ENCODE results near the gene PDK4.
"Not testable (repeated sequence)": the region's sequence is repeated elsewhere in the genome, so short reads cannot be mapped to it uniquely, and the experiment has no call there.

The PDK4 gene

DNA sequence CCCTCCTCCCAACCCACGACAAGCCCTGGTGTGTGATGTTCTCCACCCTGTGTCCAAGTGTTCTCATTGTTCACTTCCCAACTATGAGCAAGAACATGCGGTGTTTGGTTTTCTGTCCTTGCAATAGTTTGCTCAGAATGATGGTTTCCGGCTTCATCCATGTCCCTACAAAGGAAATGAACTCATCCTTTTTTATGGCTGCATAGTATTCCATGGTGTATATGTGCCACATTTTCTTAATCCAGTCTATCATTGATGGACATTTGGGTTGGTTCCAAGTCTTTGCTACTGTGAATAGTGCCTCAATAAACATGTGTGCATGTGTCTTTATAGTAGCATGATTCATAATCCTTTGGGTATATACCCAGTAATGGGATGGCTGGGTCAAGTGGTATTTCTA is 8.5 kb upstream of the PDK4 start:
- not testable (repeated sequence) for DNase-seq (ENCODE audit: low read depth)

DNA sequence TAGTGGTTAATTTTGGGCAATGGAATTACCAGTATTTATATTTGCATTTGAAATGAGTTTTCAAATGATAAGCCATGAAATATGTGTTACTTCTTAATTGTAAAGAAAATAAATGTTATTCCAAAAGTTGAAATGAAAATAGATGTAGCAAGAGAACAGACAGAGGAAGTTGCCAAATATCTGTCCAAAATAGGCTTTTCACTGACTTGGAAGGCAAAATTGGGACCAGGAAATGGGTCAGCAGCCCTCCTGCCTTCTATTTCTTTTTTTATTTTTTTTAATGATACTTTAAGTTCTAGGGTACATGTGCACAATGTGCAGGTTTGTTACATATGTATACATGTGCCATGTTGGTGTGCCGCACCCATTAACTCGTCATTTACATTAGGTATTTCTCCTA is 8.1 kb upstream of the PDK4 start:
- not testable (repeated sequence) for DNase-seq (ENCODE audit: low read depth)

DNA sequence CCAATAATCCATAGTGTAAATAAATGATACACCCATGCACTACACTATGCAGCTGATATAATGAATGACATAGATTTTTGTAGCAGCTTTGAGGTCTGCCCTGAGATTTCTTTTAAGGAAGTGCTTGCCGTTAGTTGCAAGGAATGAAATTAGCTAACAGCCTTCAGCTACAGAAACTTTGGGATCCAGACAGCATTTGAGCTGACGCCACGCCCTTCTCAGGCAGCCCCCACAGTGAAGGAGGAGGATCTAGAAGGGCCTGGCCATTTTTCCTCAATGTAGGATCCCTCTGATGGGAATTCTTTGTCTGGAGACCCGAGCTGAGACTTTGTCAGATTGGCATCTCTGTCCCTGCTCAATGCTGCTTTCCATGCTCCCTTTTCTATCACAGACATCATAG is 6.1 kb upstream of the PDK4 start:
- no peak for DNase-seq (ENCODE audit: low read depth)

DNA sequence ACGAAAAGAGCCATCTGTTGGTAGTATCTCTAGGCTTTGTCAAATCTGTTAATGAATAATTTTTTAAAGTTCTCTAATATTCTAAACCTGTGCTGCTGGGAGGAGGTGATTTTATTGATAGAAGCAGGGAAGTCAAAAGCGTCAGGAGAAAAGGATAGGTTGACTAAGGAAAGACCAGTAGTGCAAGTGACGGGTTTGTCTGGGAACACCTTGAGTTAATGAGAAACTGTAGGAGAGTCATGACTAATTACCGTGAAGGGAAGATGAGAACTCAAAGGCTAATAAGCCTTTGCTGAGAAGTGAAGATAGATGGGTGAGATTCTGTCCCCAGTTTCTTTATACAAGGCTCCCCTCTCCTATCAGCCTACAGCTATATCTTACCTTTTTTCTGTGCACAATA is 5.0 kb upstream of the PDK4 start:
- no peak for DNase-seq (ENCODE audit: low read depth)

DNA sequence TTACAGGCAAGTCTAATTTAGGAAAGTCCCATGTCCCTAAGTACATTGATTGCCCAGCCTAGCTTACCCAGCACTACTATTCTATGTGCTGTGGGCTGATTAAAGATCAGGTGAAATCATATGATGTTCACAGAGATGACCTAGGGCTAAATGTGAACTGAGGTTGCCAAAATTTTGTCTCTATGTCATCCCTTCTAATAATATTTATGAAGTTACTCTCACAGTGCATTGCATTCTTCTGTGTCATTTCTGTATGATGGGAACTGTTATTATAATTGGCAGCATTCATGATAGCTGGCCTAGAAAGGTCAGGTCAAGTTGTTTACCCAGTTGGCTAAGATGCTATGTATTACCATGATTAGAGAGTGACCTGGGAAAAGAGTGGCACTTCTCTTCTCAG is 2.8 kb upstream of the PDK4 start:
- DNase-seq (ENCODE audit: low read depth), result no peak

DNA sequence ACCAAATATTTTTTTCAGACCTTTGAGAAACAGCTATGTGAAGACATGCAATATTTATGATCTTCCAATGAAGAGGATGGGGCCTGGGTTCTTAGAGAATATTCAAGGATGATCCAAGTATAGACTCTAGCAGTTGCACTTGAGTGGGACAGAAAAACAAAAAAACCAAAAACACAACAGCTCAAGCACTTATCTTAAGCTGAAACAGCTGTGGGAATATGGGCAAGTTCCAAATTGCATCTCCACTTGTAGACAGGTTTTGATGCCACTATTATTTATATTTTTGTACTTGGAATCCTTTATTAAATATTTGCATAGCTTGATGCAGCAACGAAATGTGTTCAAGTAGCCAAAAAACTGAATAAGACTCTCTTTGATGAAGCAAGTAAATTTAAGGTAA is 2.2 kb upstream of the PDK4 start:
- no peak for DNase-seq (ENCODE audit: low read depth)

DNA sequence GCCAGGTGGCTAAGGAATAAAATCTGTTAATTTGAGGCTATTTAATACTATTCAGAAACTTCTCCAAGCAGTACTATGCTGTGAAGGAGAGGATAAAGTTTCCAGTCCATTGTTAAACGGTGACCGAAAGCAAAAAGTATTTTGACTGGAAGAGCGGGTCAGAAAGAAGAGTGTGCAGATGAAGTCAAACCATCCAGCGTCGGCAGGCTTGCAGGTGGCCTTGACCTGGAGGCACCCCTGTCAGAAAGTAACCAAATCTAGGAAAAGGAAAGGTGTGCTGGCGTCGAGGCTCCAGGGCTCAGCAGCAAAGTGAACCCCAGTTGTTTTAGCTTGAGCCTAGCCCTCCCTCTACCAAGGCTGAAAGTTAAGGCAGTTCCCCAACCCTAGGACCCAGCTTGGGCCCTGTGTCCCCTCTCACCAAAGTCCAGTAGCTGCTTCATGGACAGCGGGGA is 544 bp downstream of the PDK4 start:
- DNase-seq (ENCODE audit: low read depth), result no peak

DNA sequence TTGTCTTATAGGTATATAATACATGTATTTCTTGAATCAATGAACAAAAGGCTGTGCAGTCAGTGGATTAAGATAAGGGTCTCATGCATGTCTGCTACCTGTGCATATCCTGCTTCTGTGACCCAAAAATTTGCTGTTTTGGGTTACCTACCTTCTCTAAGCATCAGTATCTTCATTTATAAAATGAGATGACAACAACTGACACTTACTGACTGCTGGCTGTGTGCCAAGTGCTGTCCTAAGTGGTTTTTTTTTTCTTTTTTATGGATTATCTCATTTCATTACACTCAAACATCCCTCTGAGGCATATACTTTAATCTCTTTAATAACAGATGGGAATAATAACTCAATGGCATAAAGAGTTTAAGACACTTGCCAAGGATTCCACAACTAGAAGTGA is 2.1 kb downstream of the PDK4 start:
- no peak for DNase-seq (ENCODE audit: low read depth)

DNA sequence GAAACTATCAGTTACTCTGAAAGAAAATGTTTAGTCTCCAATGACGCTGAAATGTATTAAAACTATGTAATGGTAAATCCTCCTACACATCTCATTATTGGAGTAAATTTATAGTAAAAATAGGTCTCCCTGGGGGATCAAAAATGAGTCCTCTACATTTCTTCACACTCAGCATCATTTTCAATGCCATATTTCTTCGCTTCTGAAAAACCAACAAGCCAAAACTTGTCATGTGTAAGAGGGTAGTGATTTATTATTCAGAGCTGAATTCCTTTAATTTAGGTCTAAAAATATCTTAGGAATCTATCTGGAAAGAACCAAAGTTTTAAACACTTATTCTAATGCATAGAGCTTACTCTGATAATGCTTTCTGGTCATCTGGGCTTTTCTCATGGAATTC is 3.0 kb downstream of the PDK4 start:
- DNase-seq (ENCODE audit: low read depth), result no peak

DNA sequence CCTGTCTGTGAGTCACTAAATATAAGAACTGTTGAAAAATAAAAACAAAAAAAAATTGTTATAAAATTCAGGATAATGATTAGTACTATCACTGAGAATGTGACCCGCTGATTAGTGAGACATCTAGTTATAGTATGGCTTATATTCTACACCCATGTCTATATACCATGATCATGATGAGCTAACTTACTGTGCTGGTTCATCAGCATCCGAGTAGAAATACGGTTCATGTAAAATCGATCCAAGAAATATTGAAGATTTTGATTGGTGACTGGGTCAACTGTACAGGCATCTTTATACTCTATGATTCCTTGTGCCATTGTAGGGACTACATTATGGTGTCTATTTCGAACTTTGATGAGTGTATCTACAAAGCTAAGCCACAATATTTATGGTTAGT is 3.7 kb downstream of the PDK4 start:
- no peak for DNase-seq (ENCODE audit: low read depth)

DNA sequence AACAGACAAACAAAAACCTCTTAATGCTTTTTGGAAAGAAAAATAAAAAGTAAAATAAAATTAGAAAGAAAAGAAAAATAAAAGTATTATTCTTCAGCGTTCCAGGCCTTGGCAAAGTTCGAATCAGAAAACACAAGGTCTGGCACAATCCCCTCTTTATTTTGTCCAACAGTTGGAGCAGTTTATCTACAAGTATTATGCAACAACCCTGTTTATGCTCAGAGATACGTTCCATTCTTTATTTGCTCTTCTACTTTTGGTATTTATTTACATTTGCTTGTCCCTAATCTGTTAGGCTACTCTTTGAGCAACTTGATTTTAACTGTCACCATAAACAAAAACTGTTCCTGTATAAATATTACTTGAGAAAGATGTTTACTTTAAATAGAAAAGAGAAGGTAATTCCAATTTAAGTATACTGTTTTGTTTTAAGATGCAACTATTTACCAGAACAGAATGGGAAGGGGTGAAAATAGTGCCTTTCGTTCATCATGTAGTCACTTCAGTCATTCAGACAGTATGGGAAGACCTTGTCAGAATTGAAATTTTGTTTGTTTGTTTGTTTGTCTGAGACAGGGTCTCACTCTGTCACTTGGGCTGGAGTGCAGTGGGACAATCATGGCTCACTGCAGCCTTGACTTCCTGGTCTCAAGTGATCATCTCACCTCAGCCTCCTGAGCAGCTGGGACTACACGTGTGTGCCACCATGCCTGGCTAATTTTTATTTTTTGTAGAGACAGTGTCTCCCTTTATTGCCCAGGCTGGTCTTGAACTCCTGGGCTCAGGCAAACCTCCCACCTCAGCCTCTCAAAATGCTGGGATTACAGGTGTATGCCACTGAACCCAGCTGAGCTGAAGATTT is 5.7 kb downstream of the PDK4 start:
- DNase-seq (ENCODE audit: low read depth), result no peak

DNA sequence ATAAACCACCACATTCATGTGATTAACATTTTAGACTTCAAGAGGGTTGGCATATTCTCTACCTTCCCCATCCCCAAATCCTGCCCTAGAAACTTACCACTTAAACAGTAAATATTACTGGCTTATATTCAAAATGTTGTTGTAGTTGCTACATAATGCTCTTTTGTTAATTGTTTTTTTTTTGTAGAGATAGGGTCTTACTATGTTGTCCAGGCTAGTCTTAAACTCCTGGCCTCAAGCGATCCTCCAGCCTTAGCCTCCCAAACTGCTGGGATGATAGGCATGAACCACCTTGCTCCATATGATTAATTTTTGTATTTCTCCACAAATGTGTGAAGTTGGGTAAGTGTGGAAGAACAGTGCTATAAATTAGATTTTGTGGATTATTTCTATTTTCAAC is 6.5 kb downstream of the PDK4 start:
- DNase-seq (ENCODE audit: low read depth), result no peak

DNA sequence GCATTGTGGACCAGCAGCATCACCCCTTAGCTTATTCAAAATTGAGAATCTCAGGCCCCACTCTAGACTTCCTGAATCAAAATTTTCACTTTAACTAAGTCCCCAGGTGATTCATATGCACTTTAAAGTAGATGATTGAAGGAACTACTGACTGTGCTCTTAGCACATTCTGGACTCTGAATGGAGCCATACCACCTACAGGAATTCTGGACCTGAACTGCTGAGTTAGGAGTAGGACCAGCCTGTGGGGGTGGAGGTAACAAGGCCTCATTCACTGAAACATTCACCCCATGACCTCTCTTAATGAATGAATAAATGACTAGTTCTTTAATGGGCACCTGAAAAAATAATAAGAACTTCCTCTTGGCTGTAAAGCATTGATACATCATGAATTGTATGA is 7.3 kb downstream of the PDK4 start:
- DNase-seq (ENCODE audit: low read depth), result no peak

DNA sequence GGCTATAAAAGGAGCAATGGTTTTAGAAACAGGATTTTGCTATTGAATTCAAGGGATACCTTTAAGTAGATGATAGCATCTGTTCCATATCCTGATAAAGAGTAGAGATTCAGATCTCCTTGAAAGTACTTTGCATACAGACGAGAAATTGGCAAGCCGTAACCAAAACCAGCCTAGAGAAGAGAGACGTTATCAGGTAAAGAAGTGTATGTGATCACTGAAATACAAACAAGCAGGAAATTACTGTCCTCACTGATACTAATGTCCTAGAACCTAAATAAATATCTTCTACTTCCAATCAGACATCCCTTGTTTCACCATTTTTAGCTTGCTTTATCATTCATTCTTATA is 9.4 kb downstream of the PDK4 start:
- DNase-seq (ENCODE audit: low read depth), result no peak

DNA sequence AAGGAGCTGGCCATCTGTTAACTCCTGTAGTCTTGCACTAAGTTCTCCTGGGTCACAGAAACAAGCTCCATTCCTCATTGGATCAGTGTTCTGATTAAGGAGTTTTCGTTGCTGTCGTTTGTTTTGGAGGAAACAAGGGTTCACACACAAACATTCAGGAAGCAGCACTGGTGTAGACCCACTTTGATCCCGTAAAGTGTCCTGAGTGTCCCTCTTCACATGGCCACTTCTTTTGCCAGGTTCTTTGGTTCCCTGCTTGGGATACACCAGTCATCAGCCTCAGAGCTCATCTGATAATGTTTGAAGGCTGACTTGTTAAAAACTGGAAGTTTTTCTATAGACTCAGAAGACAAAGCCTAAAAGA is 10.9 kb downstream of the PDK4 start:
- no peak for DNase-seq (ENCODE audit: low read depth)

DNA sequence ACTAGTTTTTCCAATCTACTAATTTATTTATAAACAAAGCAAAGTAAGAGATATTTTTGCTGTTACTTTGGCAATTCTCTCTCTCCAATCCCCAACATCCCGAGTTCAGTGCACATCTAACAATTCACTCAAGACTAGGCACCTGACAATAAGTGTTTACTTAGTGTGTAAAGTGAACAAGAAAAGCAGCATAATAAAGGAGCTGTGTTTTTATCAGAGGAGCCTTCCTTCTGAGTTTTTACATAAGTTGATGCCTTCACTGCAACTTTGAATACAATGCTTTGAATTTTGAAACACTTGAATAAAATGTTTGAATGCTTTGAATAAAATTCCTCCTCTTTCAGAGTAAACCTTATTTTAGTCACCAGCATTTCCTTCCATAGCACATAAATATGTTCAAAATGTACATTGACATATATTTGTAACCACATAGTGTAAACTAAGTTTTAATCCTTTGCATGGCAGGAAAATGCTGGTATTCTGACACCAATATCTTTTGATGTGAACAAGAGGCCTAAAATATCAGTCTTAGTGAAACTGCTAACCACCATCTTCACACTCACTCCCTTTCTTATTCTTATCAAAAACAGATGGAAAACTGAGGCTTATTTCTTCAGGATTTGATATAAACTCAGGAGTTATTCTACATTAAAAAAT is 11.4 kb downstream of the PDK4 start:
- no peak for DNase-seq (ENCODE audit: low read depth)

DNA sequence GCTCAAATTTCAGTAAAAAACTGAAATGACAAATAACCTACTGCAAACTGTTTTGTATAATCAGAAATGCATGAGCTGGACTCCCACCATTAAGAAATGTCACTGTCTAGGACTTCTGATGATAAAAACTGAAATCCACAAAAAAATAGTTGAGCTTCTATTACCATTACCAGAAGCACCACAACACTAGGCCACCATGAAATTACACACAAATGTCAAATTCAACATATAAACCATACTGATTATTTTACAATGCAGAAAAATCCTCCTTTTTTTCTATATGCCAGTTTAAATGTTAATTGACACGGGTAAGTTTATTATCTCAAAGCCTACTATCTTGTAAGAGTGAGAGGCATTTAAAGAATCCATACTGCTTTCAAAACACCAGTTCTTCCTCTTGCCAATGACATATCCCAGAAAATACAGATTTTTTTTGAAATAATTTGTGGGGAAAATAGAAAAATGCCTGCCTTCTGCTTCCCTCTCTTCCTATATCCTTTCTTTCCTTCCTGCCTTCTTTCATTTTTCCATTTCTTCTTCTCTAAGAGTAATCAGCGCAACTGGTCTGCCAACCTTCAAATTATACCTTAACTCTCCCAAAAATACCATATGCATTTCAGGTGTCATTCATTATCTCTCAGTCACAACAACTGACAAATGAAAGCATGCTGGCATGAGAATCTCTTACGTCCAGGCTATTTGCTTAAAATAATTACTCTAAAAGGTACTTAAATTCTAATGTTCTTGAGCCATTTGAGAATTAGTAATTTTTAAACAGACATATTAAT is 12.3 kb downstream of the PDK4 start:
- no peak for DNase-seq (ENCODE audit: low read depth)

DNA sequence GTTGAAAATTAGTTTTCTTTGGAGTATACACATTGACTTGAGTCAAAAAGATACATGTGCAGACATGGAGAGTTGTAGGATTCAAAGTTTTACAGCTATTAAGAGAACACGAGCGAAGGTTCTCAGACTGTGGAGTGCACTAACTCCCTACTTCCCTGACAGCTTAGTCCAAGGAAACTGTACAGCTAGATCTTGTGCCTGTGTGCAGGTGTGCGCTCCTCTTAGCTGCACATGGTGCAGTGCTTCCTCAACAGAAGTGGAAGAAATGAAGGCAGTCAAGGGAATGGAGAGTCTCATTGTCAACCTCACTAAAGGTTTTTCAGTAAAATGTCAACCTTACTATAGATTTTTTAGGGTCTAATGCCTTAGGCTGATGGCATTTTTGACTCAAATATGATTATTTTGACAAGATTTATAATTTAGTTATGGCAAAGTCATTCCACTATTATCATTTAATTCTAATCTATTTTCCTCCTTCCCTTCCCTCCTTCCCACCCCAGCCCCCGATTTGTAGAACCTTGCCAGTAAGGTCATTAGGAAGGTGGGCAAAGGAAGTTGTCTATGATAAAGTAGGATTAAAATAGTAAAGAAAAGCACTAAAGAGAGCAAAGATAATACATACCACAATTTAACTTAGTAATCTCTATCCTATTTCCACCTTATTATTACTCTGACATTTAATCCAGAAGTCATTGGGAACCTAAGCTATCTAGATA is 13.6 kb downstream of the PDK4 start:
- no peak for DNase-seq (ENCODE audit: low read depth)

DNA sequence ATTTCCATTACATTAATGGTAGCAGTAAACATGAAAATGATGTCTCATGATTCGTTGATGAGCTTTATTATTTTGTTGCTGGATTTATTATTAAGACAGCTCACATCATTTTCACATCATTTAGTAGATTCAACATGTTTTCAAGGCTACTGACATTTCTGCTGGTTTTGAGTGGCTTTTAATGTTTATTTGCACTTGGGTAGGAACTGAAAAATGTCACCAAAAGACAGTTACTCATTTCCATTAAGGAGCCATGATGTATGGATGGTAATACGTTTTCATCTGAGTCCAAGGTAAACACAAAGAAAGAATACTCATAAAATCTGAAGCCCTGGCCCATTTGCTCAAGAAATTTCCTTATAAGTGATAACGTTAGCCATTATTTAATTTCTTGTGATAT is 14.8 kb downstream of the PDK4 start:
- DNase-seq (ENCODE audit: low read depth), result no peak

DNA sequence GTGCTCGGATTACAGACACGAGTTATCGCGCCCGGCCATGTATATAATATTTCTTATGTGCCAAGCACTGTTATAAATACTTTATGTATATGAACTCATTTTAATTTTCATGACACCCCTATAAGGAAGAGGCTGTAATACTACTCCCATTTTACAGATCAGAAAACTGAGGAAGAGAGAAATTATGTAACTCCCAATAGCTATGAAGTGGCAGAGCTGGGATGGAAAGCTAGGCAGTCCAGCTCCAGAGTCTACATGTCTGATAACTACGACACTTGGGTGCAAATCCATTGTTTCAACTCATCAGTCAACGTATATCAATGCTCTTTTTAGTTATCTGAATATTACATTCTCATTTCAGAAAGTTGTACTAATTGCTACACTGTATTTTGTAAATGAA is 17.0 kb downstream of the PDK4 start:
- no peak for DNase-seq (ENCODE audit: low read depth)

DNA sequence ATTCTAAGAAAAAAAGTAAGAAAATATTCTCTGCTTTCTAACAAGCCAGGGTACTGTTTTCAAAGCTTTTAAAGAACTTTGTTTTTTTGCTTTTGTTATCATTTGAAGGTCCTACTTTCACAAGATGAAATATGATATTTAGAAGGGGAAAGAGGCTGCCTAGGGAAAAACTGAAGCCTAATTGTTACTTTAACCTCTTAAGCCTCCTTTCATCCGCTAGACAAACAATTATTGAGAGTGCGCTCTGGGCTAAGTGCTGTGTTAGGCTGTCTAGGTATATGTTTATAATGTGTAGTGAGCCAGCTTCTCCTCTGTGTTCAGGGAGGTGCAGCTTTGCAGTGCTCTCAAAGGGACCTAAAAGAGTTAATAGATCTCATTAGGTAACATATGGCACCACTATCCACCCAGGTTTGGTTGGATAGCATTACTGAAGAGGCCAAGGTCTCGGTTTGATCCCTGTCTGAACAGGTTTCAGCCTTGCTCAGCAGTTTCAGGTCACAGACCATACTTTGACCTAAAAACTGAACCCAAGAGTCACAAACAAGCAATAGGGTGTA is 17.9 kb downstream of the PDK4 start:
- DNase-seq (ENCODE audit: low read depth), result no peak

DNA sequence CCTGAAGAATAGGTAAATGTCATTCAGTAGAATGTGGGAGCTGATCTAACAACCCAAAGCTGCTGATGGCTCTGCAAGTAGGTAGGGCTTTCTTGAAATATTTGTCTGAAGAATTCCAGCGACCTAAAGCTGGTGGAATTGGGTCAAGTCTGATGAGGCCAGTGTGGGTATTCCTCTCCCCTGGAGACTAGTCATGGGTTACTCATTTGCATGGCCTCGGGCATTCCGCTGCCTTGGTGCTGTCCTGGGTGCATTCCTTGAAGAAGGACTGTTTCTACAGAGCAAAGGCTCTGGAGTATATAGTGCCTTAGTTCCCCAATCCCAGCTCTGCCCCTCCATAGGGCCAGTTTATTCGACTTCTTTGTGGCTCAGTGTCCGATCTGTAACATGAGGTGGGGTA is 19.2 kb downstream of the PDK4 start:
- no peak for DNase-seq (ENCODE audit: low read depth)
